Activated CD8-positive, alpha-beta memory T cell treated with anti-CD3 and anti-CD28 coated beads, Interleukin-2, amount 50 U/mL, for 1 hour (primary cell): Measurements from ENCODE around the gene SAMD15.
"Not testable (repeated sequence)": the region's sequence is repeated elsewhere in the genome, so short reads cannot be mapped to it uniquely, and the experiment has no call there.

Experiments used
- DNase-seq: peaks from one replicate; pipeline ENCODE4 v3.0.0-alpha.2; 2020; ENCODE audit errors: extremely low read depth

Gene SAMD15

GRCh38 chr14:77375973-77376770 lies 1.0 kb upstream of the SAMD15 start:
- DNase-seq = no peak

DNA sequence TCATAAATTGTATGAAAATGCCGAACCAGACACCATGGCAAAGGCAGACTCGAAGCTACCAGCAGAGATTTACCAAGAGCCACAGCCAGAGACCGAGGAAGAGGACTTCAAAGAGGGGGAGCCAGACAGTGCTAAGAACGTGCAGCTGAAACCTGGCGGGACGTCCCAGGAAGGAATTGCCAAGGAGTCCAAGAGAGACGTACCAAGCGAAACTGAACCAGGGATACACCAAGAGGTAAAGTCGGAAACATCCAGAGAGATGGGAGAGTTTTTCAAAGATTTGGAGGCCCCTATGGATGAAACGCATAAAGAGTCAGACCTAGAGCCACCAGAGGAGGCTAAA lies 294 bp downstream of the SAMD15 start:
- DNase-seq = no peak

DNA sequence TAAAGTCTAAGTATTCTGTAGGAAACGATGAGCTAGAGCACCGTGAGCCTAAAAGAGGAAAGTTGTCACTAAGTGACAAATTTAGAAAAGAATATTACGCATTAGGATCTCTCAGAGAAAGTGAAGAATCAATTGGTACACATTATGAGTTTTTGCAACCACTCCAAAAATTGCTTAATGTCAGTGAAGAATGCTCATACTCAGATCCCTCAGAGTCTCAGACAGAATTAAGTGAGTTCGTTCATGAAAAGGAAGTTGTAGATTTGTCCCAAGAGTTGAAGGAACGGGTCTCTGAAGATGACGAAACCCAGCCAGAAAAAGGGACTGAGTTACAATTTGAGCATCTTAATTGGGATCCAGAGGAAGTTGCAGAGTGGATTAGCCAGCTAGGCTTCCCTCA lies 1.5 kb downstream of the SAMD15 start:
- DNase-seq = no peak

- DNase-seq = no peak
Observed at GRCh38 chr14:77390188-77390587, 13.0 kb downstream of the SAMD15 start.

DNA sequence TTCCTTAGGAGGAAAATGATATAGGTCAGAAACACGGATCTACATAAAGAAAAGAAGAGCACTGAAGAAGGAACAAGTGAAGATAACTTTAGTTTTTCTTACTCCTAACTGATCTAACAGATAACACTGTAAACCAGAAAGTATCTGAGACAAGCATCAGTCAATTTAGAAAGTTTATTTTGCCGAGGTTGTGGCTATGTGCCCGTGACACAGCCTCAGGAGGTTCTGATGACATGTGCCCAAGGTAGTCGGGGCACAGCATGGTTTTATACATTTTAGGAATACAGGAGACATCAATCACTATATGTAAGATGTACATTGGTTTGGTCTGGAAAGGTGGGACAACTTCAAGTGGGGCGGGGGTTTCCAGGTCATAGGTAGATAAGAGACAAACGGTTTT lies 23.0 kb downstream of the SAMD15 start:
- DNase-seq = no peak

DNA sequence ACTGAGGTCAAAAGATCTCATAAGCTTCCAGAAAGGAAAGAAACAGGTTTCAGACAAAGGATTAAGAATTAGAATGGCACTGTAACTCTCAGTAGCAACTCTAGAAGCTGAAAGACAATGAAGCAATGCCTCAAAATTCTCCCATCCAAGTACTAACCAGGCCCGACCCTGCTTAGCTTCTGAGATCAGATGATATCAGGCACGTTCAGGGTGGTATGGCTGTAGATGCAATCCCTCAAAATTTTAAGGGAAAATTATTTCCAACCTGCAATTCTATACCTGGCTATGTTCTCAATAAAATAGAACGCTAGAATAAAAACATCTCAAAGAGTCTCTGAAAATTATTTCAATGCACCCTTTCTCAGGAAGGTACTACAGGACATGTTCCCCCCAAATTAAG lies 26.6 kb downstream of the SAMD15 start:
- no peak for DNase-seq

- DNase-seq = no peak
Observed at GRCh38 chr14:77406086-77406485, 28.9 kb downstream of the SAMD15 start.

DNA sequence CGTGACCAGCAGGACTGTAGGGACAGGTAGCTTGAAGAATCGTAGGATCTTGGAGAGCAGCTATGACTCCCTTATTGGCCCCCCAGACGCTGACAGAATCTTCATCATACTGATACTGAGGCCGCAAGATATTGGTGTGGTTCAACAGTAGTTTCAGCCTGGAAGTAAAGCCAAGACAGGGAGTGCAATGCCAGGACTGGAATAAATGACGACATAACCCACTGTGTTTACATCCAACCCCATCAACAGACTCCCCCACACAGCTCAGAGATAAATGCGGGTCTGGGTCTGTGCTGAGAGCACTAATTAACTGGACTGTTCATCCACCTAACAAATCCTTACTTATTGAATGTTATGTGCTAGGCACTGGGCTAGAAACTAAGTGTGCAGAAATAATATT lies 29.5 kb downstream of the SAMD15 start:
- no peak for DNase-seq

- DNase-seq = no peak
Observed at GRCh38 chr14:77407158-77407557, 30.0 kb downstream of the SAMD15 start.

DNA sequence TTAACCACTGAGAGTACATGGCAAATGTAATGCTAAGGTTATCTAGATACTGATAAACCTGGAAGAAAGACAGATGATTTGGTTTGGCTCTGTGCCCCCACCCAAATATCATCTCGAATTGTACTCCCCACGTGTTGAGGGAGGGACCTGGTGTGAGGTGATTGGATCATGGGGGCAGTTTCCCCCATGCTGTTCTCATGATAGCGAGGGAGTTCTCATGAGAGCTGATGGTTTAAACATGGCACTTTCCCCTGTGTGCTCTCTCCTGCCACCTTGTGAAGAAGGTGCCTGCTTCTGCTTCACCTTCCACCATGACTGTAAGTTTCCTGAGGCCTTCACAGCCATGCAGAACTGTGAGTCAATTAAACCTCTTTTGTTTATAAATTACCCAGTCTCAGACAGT lies 32.0 kb downstream of the SAMD15 start:
- no peak for DNase-seq

GRCh38 chr14:77415403-77416030 lies 38.3 kb downstream of the SAMD15 start:
- DNase-seq = not testable (repeated sequence)

GRCh38 chr14:77416098-77416497 lies 38.9 kb downstream of the SAMD15 start:
- DNase-seq = not testable (repeated sequence)

- DNase-seq = no peak
Observed at GRCh38 chr14:77416836-77417235, 39.7 kb downstream of the SAMD15 start.

DNA sequence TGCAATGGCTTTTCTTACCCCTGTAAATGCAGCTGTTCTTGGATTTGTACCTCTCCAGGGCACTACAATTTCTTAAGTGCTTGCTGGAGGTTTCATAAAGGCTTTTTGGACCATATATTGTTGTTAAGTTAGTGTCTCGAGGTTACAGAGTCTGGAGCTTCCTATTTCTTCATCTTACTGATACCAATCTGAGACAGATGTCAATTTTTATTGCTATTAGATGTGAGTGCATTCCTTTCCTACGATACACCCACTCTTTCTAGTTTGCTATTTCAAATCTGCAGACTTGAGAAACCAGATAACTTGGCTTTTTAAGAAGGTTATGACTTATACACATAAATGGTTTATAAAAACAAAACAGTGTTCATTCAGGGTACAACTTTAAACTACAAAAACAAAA lies 44.0 kb downstream of the SAMD15 start:
- DNase-seq = no peak

GRCh38 chr14:77423423-77423822 lies 46.2 kb downstream of the SAMD15 start, which contains the start of gene NOXRED1:
Gene NOXRED1, minus strand, starts transcription at chr14:77423523. Its CDS starts 634 bp downstream, at chr14:77422889.
- DNase-seq = no peak

- DNase-seq = no peak
Observed at GRCh38 chr14:77424862-77425261, 47.7 kb downstream of the SAMD15 start.

- DNase-seq = no peak
Observed at GRCh38 chr14:77426396-77426795, 49.2 kb downstream of the SAMD15 start.

DNA sequence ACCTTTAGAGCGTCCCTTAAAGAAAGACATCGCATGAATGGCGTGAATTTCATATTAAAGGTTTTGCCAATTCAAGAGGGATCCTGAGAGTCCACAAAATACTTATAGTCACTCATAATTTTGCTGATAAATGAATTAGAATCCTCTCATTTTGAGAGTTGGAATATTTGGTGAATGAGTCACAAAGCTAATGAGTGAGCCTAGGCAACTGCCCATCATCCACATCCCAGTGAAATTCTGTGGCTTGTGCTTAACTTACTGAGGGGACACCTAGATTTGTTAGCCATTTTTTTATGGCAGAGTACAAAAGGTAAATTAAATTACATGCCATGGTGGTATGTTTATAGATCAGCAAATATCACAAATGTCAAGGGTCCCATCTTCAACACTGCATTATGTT lies 58.9 kb downstream of the SAMD15 start:
- DNase-seq = no peak

- no peak for DNase-seq
Observed at GRCh38 chr14:77438596-77438995, 61.4 kb downstream of the SAMD15 start.

DNA sequence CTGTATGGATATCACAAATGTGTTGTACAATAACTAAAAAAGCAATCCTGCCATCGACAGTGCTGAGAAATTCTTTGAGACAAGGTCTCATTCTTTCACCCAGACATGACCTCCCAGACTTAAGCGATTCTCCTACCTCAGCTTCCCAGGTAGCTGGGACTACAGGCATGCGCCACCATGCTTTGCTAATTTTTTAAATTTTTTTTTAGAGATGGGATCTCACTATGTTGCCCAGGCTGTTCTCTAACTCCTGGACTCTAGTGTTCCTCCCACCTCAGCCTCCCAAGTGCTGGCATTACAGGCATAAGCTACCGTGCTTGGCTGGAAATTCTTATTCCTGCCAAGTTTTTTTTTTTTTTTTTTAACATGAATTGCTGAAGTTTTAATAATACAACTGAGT lies 62.7 kb downstream of the SAMD15 start:
- DNase-seq = no peak
